Transverse colon (tissue), 3 donors: ENCODE data around the gene LGI1.

Experiments
- CTCF ChIP-seq, 5 experiments: fragments of 200-600 bp in 3 of 5; fragments of 450-650 bp in 2 of 5; sonication (generic) in 3 of 5; IDR thresholded peaks; 1 replicate in 2 of 5; 2 replicates in 3 of 5; pipeline ENCODE4 v1.5.1; 2016 to 2017; ENCODE audit warnings: antibody characterized with exemption in 5 of 5, inconsistent platforms in 3 of 5, mild to moderate bottlenecking in 2 of 5, moderate library complexity in 1 of 5
- POLR2A ChIP-seq: fragments of 450-650 bp; IDR thresholded peaks from one replicate; pipeline ENCODE4 v1.6.1; 2016; ENCODE audit warnings: antibody characterized with exemption, mild to moderate bottlenecking, moderate library complexity

DNA sequence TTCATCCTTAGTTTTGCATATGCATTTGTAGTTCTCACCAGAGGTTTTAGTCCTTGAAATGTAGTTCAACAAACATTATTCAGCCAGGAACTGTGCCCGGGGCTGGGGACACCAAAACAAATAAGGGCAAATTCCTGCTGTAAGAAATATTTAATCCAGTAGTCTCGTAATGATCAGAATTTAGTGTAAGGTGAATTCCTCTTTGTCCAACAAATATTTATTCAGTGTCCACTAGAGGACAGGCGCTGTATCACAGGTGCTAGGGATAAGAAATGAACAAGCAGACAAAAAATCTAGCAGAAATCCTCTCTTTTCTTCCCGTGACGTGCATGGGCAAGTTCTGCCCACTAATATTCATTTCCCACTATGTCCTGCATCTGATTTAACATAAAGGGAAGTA lies 17.6 kb downstream of the LGI1 start:
- TF ChIP-seq CTCF (IDR thresholded peaks at IDR 0.05) (no peak), POLR2A (no peak)
